H1 (cell line): ENCODE data around the gene ROR1. TPM values are rescaled to one million over a fixed set of nuclear protein-coding genes. Genes with fewer than 3 reads are reported as not detected.

Source experiments
- CTCF ChIA-PET: fragments of 300-600 bp; sonication (Branson Sonifier 250); formaldehyde crosslinking; loops from one replicate; lab custom pipeline; 2021; ENCODE audit not compliant: partially characterized antibody; lab: Charles Lee
- POLR2A ChIA-PET: fragments of 300-600 bp; sonication (Branson Sonifier 250); formaldehyde crosslinking; loops from one replicate; lab custom pipeline; 2021; ENCODE audit warnings: inconsistent platforms; ENCODE audit not compliant: partially characterized antibody; lab: Charles Lee
- DNase-seq, 2 experiments: peaks; one replicate each; pipeline versions ENCODE4 v3.0.0 to v3.0.0-alpha.2; 2010 to 2022; ENCODE audit warnings: low spot score in 2 of 2, low read depth in 1 of 2, mixed read lengths in 1 of 2
- FAIRE-seq: peaks from 2 replicates; lab custom pipeline; 2011; peaks lifted over from hg19 to GRCh38; lab: Jason Lieb, UNC
- H2AFZ ChIP-seq: 2 replicates; pipeline ENCODE4 v1.8.1; 2012; ENCODE audit warnings: low read length, inconsistent platforms
- H2AK5ac ChIP-seq: 2 replicates; pipeline ENCODE4 v1.6.1; 2013; ENCODE audit warnings: low read depth, low read length
- H2BK120ac ChIP-seq: replicated peaks from 2 replicates; pipeline ENCODE3; 2013; ENCODE audit warnings: low read depth, low read length, inconsistent platforms
- H2BK12ac ChIP-seq: 2 replicates; pipeline ENCODE4 v1.6.1; 2013; ENCODE audit warnings: low read depth, low read length
- H2BK15ac ChIP-seq: 2 replicates; pipeline ENCODE4 v1.6.1; 2013; ENCODE audit warnings: low read length
- H2BK20ac ChIP-seq: 2 replicates; pipeline ENCODE4 v1.6.1; 2013; ENCODE audit warnings: low read length
- H2BK5ac ChIP-seq: 2 replicates; pipeline ENCODE4 v1.6.1; 2013; ENCODE audit warnings: low read depth, low read length
- H3K14ac ChIP-seq: 2 replicates; pipeline ENCODE4 v1.6.1; 2013; ENCODE audit warnings: inconsistent platforms; ENCODE audit not compliant: insufficient read length
- H3K18ac ChIP-seq: 2 replicates; pipeline ENCODE4 v1.6.1; 2013; ENCODE audit warnings: low read length; ENCODE audit errors: extremely low read depth
- H3K23ac ChIP-seq: 2 replicates; pipeline ENCODE4 v1.6.1; 2013; ENCODE audit warnings: inconsistent platforms; ENCODE audit not compliant: insufficient read length
- H3K23me2 ChIP-seq: 2 replicates; pipeline ENCODE4 v1.6.1; 2013; ENCODE audit warnings: low read depth, low read length
- H3K27ac ChIP-seq: 2 replicates; pipeline ENCODE4 v1.6.1; 2011; ENCODE audit warnings: low read depth, low read length, inconsistent platforms
- H3K27me3 ChIP-seq, 4 experiments: replicated peaks in 1 of 4; 1 replicate in 1 of 4; 2 replicates in 3 of 4; pipeline versions ENCODE4 v1.6.1 to v1.8.1; 2011 to 2013; ENCODE audit warnings: low read length in 3 of 4, mild to moderate bottlenecking in 3 of 4, inconsistent platforms in 2 of 4, mixed read lengths in 2 of 4, moderate library complexity in 1 of 4; ENCODE audit not compliant: control insufficient read depth in 3 of 4, insufficient read depth in 3 of 4; ENCODE audit errors: extremely low read depth in 1 of 4
- H3K36me3 ChIP-seq, 4 experiments: 2 replicates each; pipeline versions ENCODE4 v1.6.1 to v1.8.1; 2011 to 2013; ENCODE audit warnings: mild to moderate bottlenecking in 4 of 4, low read length in 3 of 4, moderate library complexity in 2 of 4, control low read depth in 1 of 4, inconsistent platforms in 1 of 4; ENCODE audit not compliant: insufficient read depth in 4 of 4, control insufficient read depth in 2 of 4
- H3K4ac ChIP-seq: replicated peaks from 2 replicates; pipeline ENCODE3; 2013; ENCODE audit warnings: low read length, low read depth, mixed read lengths, inconsistent platforms; ENCODE audit not compliant: insufficient read length
- H3K4me1 ChIP-seq, 4 experiments: replicated peaks in 1 of 4; 1 replicate in 1 of 4; 2 replicates in 3 of 4; pipeline versions ENCODE4 v1.6.1 to v1.8.1; 2011 to 2013; ENCODE audit warnings: low read length in 3 of 4, inconsistent platforms in 2 of 4, mixed read lengths in 1 of 4; ENCODE audit not compliant: insufficient read depth in 4 of 4, control insufficient read depth in 3 of 4
- H3K4me2 ChIP-seq, 2 experiments: 2 replicates each; pipeline versions ENCODE4 v1.6.1 to v1.8.1; 2011 to 2013; ENCODE audit warnings: low read depth in 2 of 2, low read length in 2 of 2, control low read depth in 1 of 2, inconsistent platforms in 1 of 2, mild to moderate bottlenecking in 1 of 2; ENCODE audit not compliant: insufficient read depth in 1 of 2
- H3K4me3 ChIP-seq, 4 experiments: fragments of 200-600, 300-600 bp in 1 of 4; sonication (generic), shearing (Covaris generic), sonication (Bioruptor Twin) in 1 of 4; 2 replicates each; pipeline versions ENCODE4 v1.5.1 to v1.8.1; 2011 to 2016; ENCODE audit warnings: low read length in 4 of 4, low read depth in 3 of 4, control low read depth in 2 of 4, inconsistent platforms in 2 of 4, mild to moderate bottlenecking in 2 of 4, mixed read lengths in 1 of 4, moderate library complexity in 1 of 4; ENCODE audit not compliant: insufficient read depth in 2 of 4; ENCODE audit errors: extremely low read depth in 1 of 4
- H3K56ac ChIP-seq: replicated peaks from 2 replicates; pipeline ENCODE3; 2013; ENCODE audit warnings: low read depth, mild to moderate bottlenecking, mixed read lengths, low read length, inconsistent platforms; ENCODE audit not compliant: insufficient read length
- H3K79me1 ChIP-seq: 2 replicates; pipeline ENCODE4 v1.6.1; 2013; ENCODE audit warnings: low read depth, low read length, control low read depth
- H3K79me2 ChIP-seq, 2 experiments: 2 replicates each; pipeline versions ENCODE4 v1.6.1 to v1.8.1; 2012 to 2013; ENCODE audit warnings: low read length in 2 of 2, mild to moderate bottlenecking in 2 of 2, inconsistent platforms in 1 of 2; ENCODE audit not compliant: insufficient read depth in 2 of 2, control insufficient read depth in 1 of 2
- H3K9ac ChIP-seq, 4 experiments: replicated peaks in 1 of 4; 1 replicate in 1 of 4; 2 replicates in 3 of 4; pipeline versions ENCODE4 v1.6.1 to v1.8.1; 2011 to 2013; ENCODE audit warnings: low read depth in 3 of 4, low read length in 3 of 4, control low read depth in 2 of 4, mild to moderate bottlenecking in 2 of 4, moderate library complexity in 2 of 4, inconsistent platforms in 1 of 4; ENCODE audit errors: extremely low read depth in 1 of 4
- H3K9me3 ChIP-seq, 2 experiments: 2 replicates each; pipeline versions ENCODE4 v1.6.1 to v1.8.1; 2012 to 2013; ENCODE audit warnings: mild to moderate bottlenecking in 2 of 2, moderate library complexity in 2 of 2, control low read depth in 1 of 2, inconsistent platforms in 1 of 2, low read depth in 1 of 2, low read length in 1 of 2, mixed read lengths in 1 of 2; ENCODE audit not compliant: insufficient read depth in 2 of 2
- H4K20me1 ChIP-seq, 2 experiments: replicated peaks in 1 of 2; 2 replicates each; pipeline versions ENCODE3 to v1.8.1; 2011 to 2013; ENCODE audit warnings: inconsistent platforms in 2 of 2, low read length in 2 of 2, mild to moderate bottlenecking in 1 of 2; ENCODE audit not compliant: insufficient read depth in 2 of 2, control insufficient read depth in 1 of 2
- H4K5ac ChIP-seq: 2 replicates; pipeline ENCODE4 v1.6.1; 2013; ENCODE audit warnings: low read length, low read depth, mixed read lengths, inconsistent platforms; ENCODE audit not compliant: insufficient read length
- H4K8ac ChIP-seq: 2 replicates; pipeline ENCODE4 v1.8.0; 2013; ENCODE audit warnings: mild to moderate bottlenecking, moderate library complexity, low read length, inconsistent platforms; ENCODE audit not compliant: insufficient read depth; ENCODE audit errors: extremely low read depth
- H4K91ac ChIP-seq: replicated peaks from 2 replicates; pipeline ENCODE3; 2013; ENCODE audit warnings: low read length, mixed read lengths, inconsistent platforms; ENCODE audit not compliant: insufficient read length
- BACH1 ChIP-seq: IDR thresholded peaks from 2 replicates; pipeline ENCODE4 v1.6.1; 2012; ENCODE audit warnings: low read length, improper control_type of control experiment
- CHD1 ChIP-seq: IDR thresholded peaks from 2 replicates; pipeline ENCODE4 v1.6.1; 2012; ENCODE audit warnings: low read depth, low read length, improper control_type of control experiment
- EP300 ChIP-seq, 2 experiments: IDR thresholded peaks; 1 replicate in 1 of 2; 2 replicates in 1 of 2; pipeline ENCODE4 v1.6.1; 2011 to 2012; ENCODE audit warnings: low read depth in 2 of 2, low read length in 2 of 2, mild to moderate bottlenecking in 2 of 2, borderline replicate concordance in 1 of 2, inconsistent platforms in 1 of 2, moderate library complexity in 1 of 2
- GTF2F1 ChIP-seq: IDR thresholded peaks from 2 replicates; pipeline ENCODE4 v1.6.1; 2012; ENCODE audit warnings: low read depth, low read length, improper control_type of control experiment, borderline replicate concordance
- NRF1 ChIP-seq: IDR thresholded peaks from 2 replicates; pipeline ENCODE4 v1.6.1; 2011; ENCODE audit warnings: mild to moderate bottlenecking, low read depth, low read length, improper control_type of control experiment
- PHF8 ChIP-seq: fragments of 200-600 bp; sonication (generic); conservative IDR thresholded peaks from 2 replicates; pipeline ENCODE4 v1.7.1; 2012; ENCODE audit warnings: low read depth, mild to moderate bottlenecking, inconsistent platforms, low read length, moderate library complexity
- POLR2A ChIP-seq, 2 experiments: IDR thresholded peaks; 1 replicate in 1 of 2; 2 replicates in 1 of 2; pipeline ENCODE4 v1.6.1; 2011; ENCODE audit warnings: low read depth in 2 of 2, low read length in 2 of 2, mild to moderate bottlenecking in 2 of 2; ENCODE audit errors: control extremely low read depth in 1 of 2
- RXRA ChIP-seq: IDR thresholded peaks from 2 replicates; pipeline ENCODE4 v1.6.1; 2011; ENCODE audit warnings: low read depth, mild to moderate bottlenecking, low read length, moderate library complexity; ENCODE audit not compliant: insufficient read depth
- SIN3A ChIP-seq, 2 experiments: IDR thresholded peaks in 1 of 2; conservative IDR thresholded peaks in 1 of 2; 2 replicates each; pipeline ENCODE4 v1.6.1; 2011 to 2012; ENCODE audit warnings: low read length in 2 of 2, improper control_type of control experiment in 1 of 2, low read depth in 1 of 2, mild to moderate bottlenecking in 1 of 2
- SP1 ChIP-seq: IDR thresholded peaks from 2 replicates; pipeline ENCODE4 v1.6.1; 2011; ENCODE audit warnings: low read depth, low read length
- WGBS, 2 experiments: shearing (Covaris generic) in 1 of 2; methylation state at CpG; one replicate each; pipeline versions ENCODE4 v1.1.6 to v1.1.7; 2013 to 2015; ENCODE audit warnings: low lambda C conversion rate in 2 of 2, mixed read lengths in 2 of 2, inconsistent platforms in 1 of 2, low coverage in 1 of 2, missing lambda C conversion rate in 1 of 2; ENCODE audit not compliant: insufficient replicate concordance in 2 of 2, insufficient coverage in 1 of 2, insufficient read length in 1 of 2; ENCODE audit errors: extremely low coverage in 1 of 2, missing lambda C conversion rate in 1 of 2; 5-methylcytosine and 5-hydroxymethylcytosine counted together
- polyA plus RNA-seq, 7 experiments: library from polyadenylated mRNA; depleted of rRNA in 3 of 7; stranded (reverse) in 5 of 7; unstranded in 2 of 7; fragments of >200 nt in 5 of 7; fragments of 200-250 nt in 2 of 7; gene quantifications; 1 replicate in 5 of 7; 2 replicates in 1 of 7; 4 replicates in 1 of 7; pipeline versions ENCODE4 v1.2.1 to v1.2.3, GENCODE V29; 2011 to 2013; ENCODE audit warnings: missing spikeins in 2 of 7, mixed read lengths in 2 of 7
- total RNA-seq: library from RNA; stranded (reverse); fragmentation: NEBNext Ultra II Directional; extraction: Animal tissue kit (Norgen Biotek cat#: 25700); gene quantifications from 2 replicates; pipeline ENCODE4 v1.2.1, GENCODE V29; 2021

The ROR1 gene
- total and polyA plus RNA-seq, 2 of the 8 experiments (the other 6 are each of a cell fraction or from before 2014, with no cell fraction given) = 33.6 to 73.6 TPM

DNA sequence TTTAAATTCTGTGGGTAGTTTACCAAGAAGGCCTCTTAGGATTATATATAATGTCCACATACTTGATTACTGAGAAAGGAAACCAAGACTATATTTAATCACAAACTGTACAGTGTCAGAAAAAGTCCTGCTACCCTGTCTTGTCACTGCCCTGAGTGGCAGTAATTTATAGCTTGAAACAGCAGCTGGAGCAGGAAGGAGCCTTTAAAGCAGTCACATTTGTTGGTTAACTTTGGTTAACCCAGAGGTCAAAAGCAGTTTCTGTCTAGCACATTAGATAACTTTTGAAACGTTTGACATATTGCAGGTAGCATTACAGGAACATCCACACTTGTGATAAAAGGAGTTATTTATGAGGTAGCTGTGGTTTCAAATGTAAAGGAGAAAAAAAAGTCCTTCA is 161.7 kb downstream of the ROR1 start:
- WGBS, 2 experiments = 76% methylated on average over 1 of the region's 1 CpG; no CpG with 5 or more reads in 1 of the 2 experiments
- Histone ChIP-seq H3K79me2 (peaks cover 4 to 97% of the 10 kb centered on the region in 2 experiments; a peak in 3 of 4 replicates), H3K14ac (no peak overlapping the region), H3K9ac (no peak overlapping the region), H4K91ac (no peak overlapping the region), H3K56ac (no peak overlapping the region), H4K5ac (no peak overlapping the region), H2BK5ac (no peak overlapping the region), H3K9me3 (no peaks in the 10 kb centered on the region), H2AFZ (no peak overlapping the region), H3K23me2 (no peaks in the 10 kb centered on the region), H3K23ac (no peak overlapping the region)
- ChIA-PET CTCF (interaction anchor here (0.5 to 3.0 kb wide), 8 partner anchors 8 to 311 kb away, joined by 3 to 18 read pairs (median 3); no protein-coding TSS in a partner anchor), POLR2A (no interaction called here)
- no peak for TF ChIP-seq SIN3A (conservative IDR thresholded peaks at IDR 0.05 in 1 of 2, IDR thresholded peaks at IDR 0.05 in 1 of 2; ENCODE audit: low read depth in 1 of 2, low read length in 2 of 2)
- no peak for TF ChIP-seq SP1
- no peak for TF ChIP-seq NRF1
- no peak for TF ChIP-seq PHF8
- TF ChIP-seq RXRA = no peak
- no peak for TF ChIP-seq CHD1
- no peak for TF ChIP-seq BACH1
- no peak for TF ChIP-seq GTF2F1
- no peak for TF ChIP-seq POLR2A (IDR thresholded peaks at IDR 0.05; ENCODE audit: control extremely low read depth in 1 of 2, low read depth in 2 of 2, low read length in 2 of 2)
- no peak for TF ChIP-seq EP300 (IDR thresholded peaks at IDR 0.05; ENCODE audit: borderline replicate concordance in 1 of 2, low read depth in 2 of 2, low read length in 2 of 2)
- TF ChIP-seq, all 59 proteins: peak for 0
- Histone ChIP-seq H3K18ac (no peak overlapping the region), H3K79me1 (peaks cover 21% of the 10 kb centered on the region), H4K8ac (no peak overlapping the region), H2BK15ac (no peak overlapping the region), H2BK120ac (no peak overlapping the region), H3K4me3 (no peak overlapping the region), H3K36me3 (no peaks in the 10 kb centered on the region), H3K4me2 (no peak overlapping the region), H3K4ac (no peak overlapping the region), H2BK12ac (no peak overlapping the region), H3K4me1 (no peaks in the 10 kb centered on the region), H4K20me1 (peaks cover 10 to 22% of the 10 kb centered on the region in 2 experiments), H3K27ac (no peak overlapping the region), H2BK20ac (no peak overlapping the region), H3K27me3 (no peaks in the 10 kb centered on the region), H2AK5ac (no peak overlapping the region)
- DNase-seq = no peak
- FAIRE-seq = no peak
